Measurements from ENCODE around the gene KLHL17. TPM values are rescaled to one million over a fixed set of nuclear protein-coding genes. Genes with fewer than 3 reads are reported as not detected.
A peak's percentile ranks its signal among the peaks of the same experiment; 100 is the strongest.

The KLHL17 gene
- total and polyA plus RNA-seq, 4 donors = 0.98 to 5.4 (median 2.1) TPM

GRCh38 chr1:1013105-1013921 is 52.9 kb downstream of the KLHL17 start, which contains the start of gene ISG15:
ISG15 (plus strand) TSS chr1:1013497; CDS start chr1:1013574, 77 bp downstream.
- peak; percentile 85 for TF ChIP-seq REST (IDR thresholded peaks at IDR 0.05)
- no peak for TF ChIP-seq HNF4G (IDR thresholded peaks at IDR 0.05)
- TF ChIP-seq ZBTB33 (IDR thresholded peaks at IDR 0.05) = peak; percentile 67
- TF ChIP-seq RXRA (IDR thresholded peaks at IDR 0.05) = peak in 1 of 2 donors; percentile 24
- peak in 1 of 2 donors; percentile 46 for TF ChIP-seq RAD21 (IDR thresholded peaks at IDR 0.05)
- TF ChIP-seq NR2F2 (IDR thresholded peaks at IDR 0.05) = no peak
- TF ChIP-seq TAF1 (conservative IDR thresholded peaks at IDR 0.05) = peak; percentile 24
- TF ChIP-seq EGR1 (IDR thresholded peaks at IDR 0.05; ENCODE audit: low read depth in 2 of 2) = no peak
- TF ChIP-seq CTCF (IDR thresholded peaks at IDR 0.05; ENCODE audit: low read depth, low read length, missing input control) = no peak
- TF ChIP-seq HNF4A (conservative IDR thresholded peaks at IDR 0.05) = peak; percentile 31 to 49
- TF ChIP-seq GABPA (IDR thresholded peaks at IDR 0.05 in 1 of 2, conservative IDR thresholded peaks at IDR 0.05 in 1 of 2) = peak in 1 of 2 donors; percentile 76
- peak; percentile 79 for TF ChIP-seq MAX (IDR thresholded peaks at IDR 0.05)
- no peak for TF ChIP-seq FOXA1 (IDR thresholded peaks at IDR 0.05)
- no peak for TF ChIP-seq FOXA2 (IDR thresholded peaks at IDR 0.05)
- no peak for TF ChIP-seq ATF3 (IDR thresholded peaks at IDR 0.05)
- TF ChIP-seq YY1 (IDR thresholded peaks at IDR 0.05) = peak; percentile 82
- peak; percentile 79 for TF ChIP-seq SP1 (IDR thresholded peaks at IDR 0.05)
- TF ChIP-seq JUND (IDR thresholded peaks at IDR 0.05) = no peak
- peak within 1 kb of the TSS; percentile 69 to 94 (median 78) for H3K4me3 ChIP-seq (ENCODE audit: low read depth in 1 of 3, low read length in 3 of 3)
- no peaks in the 10 kb centered on the region for H3K36me3 ChIP-seq (ENCODE audit: control insufficient read depth in 4 of 4, insufficient read depth in 3 of 4, low read depth in 1 of 4, low read length in 3 of 4)
- peak within 1 kb of the TSS; percentile 92 to 93 for H3K9ac ChIP-seq (ENCODE audit: low read depth in 1 of 2, low read length in 2 of 2)
- H3K4me1 ChIP-seq (ENCODE audit: control insufficient read depth in 4 of 4, insufficient read depth in 4 of 4, low read length in 3 of 4) = peaks cover 2 to 15% (median 11%) of the 10 kb centered on the region in 4 donors
- peak within 1 kb of the TSS; percentile 88 to 97 for H3K27ac ChIP-seq (ENCODE audit: low read depth in 1 of 2, low read length in 2 of 2)
- 4% methylated on average over 30 of the region's 30 CpGs for WGBS
- no peaks in the 10 kb centered on the region for H3K27me3 ChIP-seq (ENCODE audit: control insufficient read depth in 4 of 4, insufficient read depth in 4 of 4, low read length in 3 of 4)
- no peaks in the 10 kb centered on the region for H3K9me3 ChIP-seq (ENCODE audit: control insufficient read depth in 4 of 4, low read length in 3 of 4)
- peak; percentile 81 for DNase-seq (ENCODE audit: low spot score)
